Endodermal cell (in vitro differentiated cells): Measurements from ENCODE around the gene CDKN1C. TPM values are rescaled to one million over a fixed set of nuclear protein-coding genes. Genes with fewer than 3 reads are reported as not detected.
A peak's percentile ranks its signal among the peaks of the same experiment; 100 is the strongest.

ENCODE experiments used
- DNase-seq: peaks from one replicate; pipeline ENCODE4 v3.0.0-alpha.2; 2017
- H3K27ac ChIP-seq: 2 replicates; pipeline ENCODE4 v1.5.1; 2013; ENCODE audit warnings: mild to moderate bottlenecking, low read depth, low read length, moderate library complexity
- H3K27me3 ChIP-seq: 2 replicates; pipeline ENCODE4 v1.6.1; 2013; ENCODE audit warnings: mild to moderate bottlenecking, low read length, moderate library complexity; ENCODE audit not compliant: insufficient read depth, control insufficient read depth, poor library complexity, severe bottlenecking
- H3K36me3 ChIP-seq: 2 replicates; pipeline ENCODE4 v1.7.0; 2013; ENCODE audit warnings: mild to moderate bottlenecking, low read length, moderate library complexity; ENCODE audit not compliant: control insufficient read depth, insufficient read depth
- H3K4me1 ChIP-seq: one replicate; pipeline ENCODE4 v1.7.0; 2013; ENCODE audit warnings: low read length; ENCODE audit not compliant: control insufficient read depth, insufficient read depth
- H3K4me3 ChIP-seq: 2 replicates; pipeline ENCODE4 v1.5.1; 2013; ENCODE audit warnings: mild to moderate bottlenecking, low read length, moderate library complexity
- H3K9ac ChIP-seq: 2 replicates; pipeline ENCODE4 v1.6.1; 2013; ENCODE audit warnings: mild to moderate bottlenecking, low read length, moderate library complexity; ENCODE audit not compliant: poor library complexity, severe bottlenecking; ENCODE audit errors: extremely low read depth
- H3K9me3 ChIP-seq: 2 replicates; pipeline ENCODE4 v1.6.1; 2013; ENCODE audit warnings: mild to moderate bottlenecking, low read length, moderate library complexity; ENCODE audit not compliant: control insufficient read depth
- H3K27ac Mint-ChIP-seq: 2 replicates; pipeline ENCODE4 v1.8.0; 2020; ENCODE audit warnings: mixed read lengths
- H3K27me3 Mint-ChIP-seq: 2 replicates; pipeline ENCODE4 v1.8.0; 2021; ENCODE audit warnings: mild to moderate bottlenecking, mixed read lengths; ENCODE audit not compliant: insufficient read depth
- H3K36me3 Mint-ChIP-seq: 2 replicates; pipeline ENCODE4 v1.8.0; 2020; ENCODE audit warnings: low read depth, mixed read lengths
- H3K4me1 Mint-ChIP-seq: 2 replicates; pipeline ENCODE4 v1.8.0; 2020; ENCODE audit warnings: mixed read lengths
- H3K4me3 Mint-ChIP-seq: 2 replicates; pipeline ENCODE4 v1.8.0; 2020; ENCODE audit warnings: mild to moderate bottlenecking, moderate library complexity, mixed read lengths
- H3K9me3 Mint-ChIP-seq: 2 replicates; pipeline ENCODE4 v1.8.0; 2020; ENCODE audit warnings: mild to moderate bottlenecking, mixed read lengths
- WGBS, 2 experiments: methylation state at CpG; one replicate each; pipeline versions ENCODE4 v1.1.5 to v1.1.7; 2013; ENCODE audit warnings: missing lambda C conversion rate in 2 of 2, mixed read lengths in 1 of 2; ENCODE audit not compliant: insufficient coverage in 1 of 2, insufficient read length in 1 of 2; 5-methylcytosine and 5-hydroxymethylcytosine counted together
- total RNA-seq, 2 donors: library from RNA; stranded (reverse); fragmentation: NEBNext Ultra II Directional in 1 of 2; extraction: Animal tissue kit (Norgen Biotek cat#: 25700) in 1 of 2; gene quantifications; 2 replicates in 1 of 2; 3 replicates in 1 of 2; pipeline ENCODE4 v1.2.1, GENCODE V29; 2021
- TF ChIP-seq, protein P1 (sequence below): fragments of 200-600 bp; sonication (generic); conservative IDR thresholded peaks from 2 replicates; pipeline ENCODE4 v1.5.0; 2021; ENCODE audit warnings: antibody characterized with exemption, mild to moderate bottlenecking

Gene CDKN1C
- total RNA-seq, 2 donors from 2014 or later, result 37.6 to 60.9 TPM

DNA sequence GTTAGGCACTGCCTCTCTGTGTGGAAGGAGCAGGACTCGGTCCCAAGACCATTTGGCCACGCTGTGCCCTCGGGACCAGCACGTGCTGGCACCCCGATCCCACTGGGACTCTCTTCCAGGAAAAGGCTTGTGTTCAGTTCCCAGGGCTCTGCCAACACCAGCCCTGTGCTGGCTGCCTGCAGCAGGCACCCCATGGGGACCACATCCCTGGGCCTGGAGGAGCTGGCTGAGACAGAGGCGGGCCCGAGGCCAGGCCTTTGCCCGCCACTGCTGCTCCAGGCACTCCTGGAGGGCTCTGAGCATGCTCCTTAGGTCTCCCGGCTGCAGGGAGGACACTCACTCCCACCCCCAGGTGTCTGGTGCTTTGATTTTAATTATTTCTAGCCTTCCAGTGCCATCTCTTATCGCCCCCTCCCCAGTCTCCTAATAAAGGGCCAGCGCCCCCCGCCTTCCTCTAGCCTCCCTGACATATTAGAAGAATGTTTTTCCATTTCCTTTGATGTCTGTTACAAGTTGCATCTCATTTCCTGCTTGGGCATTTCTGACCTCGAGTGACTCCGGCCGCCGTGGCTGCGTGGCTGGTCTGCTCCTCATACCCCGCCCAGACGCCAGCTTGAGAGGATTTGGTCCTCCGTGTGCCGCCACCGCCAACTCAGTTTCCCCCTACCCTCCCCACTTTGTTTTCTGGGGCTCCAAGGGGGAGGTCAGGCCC lies 14.4 kb downstream of the CDKN1C start:
- H3K9me3 ChIP-seq, result peaks cover 6% of the 10 kb centered on the region
- no peaks in the 10 kb centered on the region for H3K36me3 Mint-ChIP-seq
- TF ChIP-seq, protein P1, sequence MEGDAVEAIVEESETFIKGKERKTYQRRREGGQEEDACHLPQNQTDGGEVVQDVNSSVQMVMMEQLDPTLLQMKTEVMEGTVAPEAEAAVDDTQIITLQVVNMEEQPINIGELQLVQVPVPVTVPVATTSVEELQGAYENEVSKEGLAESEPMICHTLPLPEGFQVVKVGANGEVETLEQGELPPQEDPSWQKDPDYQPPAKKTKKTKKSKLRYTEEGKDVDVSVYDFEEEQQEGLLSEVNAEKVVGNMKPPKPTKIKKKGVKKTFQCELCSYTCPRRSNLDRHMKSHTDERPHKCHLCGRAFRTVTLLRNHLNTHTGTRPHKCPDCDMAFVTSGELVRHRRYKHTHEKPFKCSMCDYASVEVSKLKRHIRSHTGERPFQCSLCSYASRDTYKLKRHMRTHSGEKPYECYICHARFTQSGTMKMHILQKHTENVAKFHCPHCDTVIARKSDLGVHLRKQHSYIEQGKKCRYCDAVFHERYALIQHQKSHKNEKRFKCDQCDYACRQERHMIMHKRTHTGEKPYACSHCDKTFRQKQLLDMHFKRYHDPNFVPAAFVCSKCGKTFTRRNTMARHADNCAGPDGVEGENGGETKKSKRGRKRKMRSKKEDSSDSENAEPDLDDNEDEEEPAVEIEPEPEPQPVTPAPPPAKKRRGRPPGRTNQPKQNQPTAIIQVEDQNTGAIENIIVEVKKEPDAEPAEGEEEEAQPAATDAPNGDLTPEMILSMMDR, result no peak
- 65 to 80% methylated on average over 14 to 22 of the region's 22 CpGs for WGBS, 2 experiments
- H3K4me3 Mint-ChIP-seq, result no peak overlapping the region
- DNase-seq, result no peak
- no peaks in the 10 kb centered on the region for H3K4me1 Mint-ChIP-seq
- no peaks in the 10 kb centered on the region for H3K4me1 ChIP-seq
- peaks cover 71% of the 10 kb centered on the region for H3K27me3 ChIP-seq
- H3K27me3 Mint-ChIP-seq, result peaks cover 83% of the 10 kb centered on the region
- H3K36me3 ChIP-seq, result no peaks in the 10 kb centered on the region
- H3K9me3 Mint-ChIP-seq, result peaks cover 12% of the 10 kb centered on the region
- H3K27ac ChIP-seq, result no peak overlapping the region
- no peak overlapping the region for H3K27ac Mint-ChIP-seq
- H3K9ac ChIP-seq, result no peak overlapping the region
- no peak overlapping the region for H3K4me3 ChIP-seq

DNA sequence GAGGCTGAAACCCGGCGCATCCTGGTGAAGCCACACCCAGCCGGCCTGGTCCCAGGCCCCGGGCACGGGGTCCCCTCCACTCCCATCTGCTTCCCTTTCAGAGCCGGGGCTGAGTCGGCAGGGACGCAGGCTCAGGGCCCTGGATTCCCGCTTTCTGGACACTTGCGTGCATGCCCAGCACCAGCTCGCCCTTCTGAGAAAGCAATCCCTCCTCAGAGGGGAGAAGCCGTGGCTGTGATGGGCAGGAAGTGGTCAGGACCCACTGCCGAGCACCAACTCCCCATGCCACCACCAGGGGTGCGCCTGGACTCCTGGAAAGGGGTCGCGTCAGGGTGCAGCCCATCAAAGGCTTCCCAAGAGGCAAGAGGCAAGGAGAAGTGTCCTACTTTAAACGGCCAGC lies 15.1 kb downstream of the CDKN1C start:
- no peak overlapping the region for H3K4me3 ChIP-seq
- peaks cover 82% of the 10 kb centered on the region for H3K27me3 Mint-ChIP-seq
- peaks cover 75% of the 10 kb centered on the region for H3K27me3 ChIP-seq
- peaks cover 12% of the 10 kb centered on the region for H3K9me3 Mint-ChIP-seq
- H3K4me1 Mint-ChIP-seq, result no peaks in the 10 kb centered on the region
- 74 to 91% methylated on average over 11 to 17 of the region's 17 CpGs for WGBS, 2 experiments
- TF ChIP-seq, protein P1, result peak; percentile 54
- peaks cover 6% of the 10 kb centered on the region for H3K9me3 ChIP-seq
- no peaks in the 10 kb centered on the region for H3K4me1 ChIP-seq
- H3K4me3 Mint-ChIP-seq, result no peak overlapping the region
- H3K27ac Mint-ChIP-seq, result no peak overlapping the region
- H3K9ac ChIP-seq, result no peak overlapping the region
- no peak for DNase-seq
- no peaks in the 10 kb centered on the region for H3K36me3 ChIP-seq
- no peak overlapping the region for H3K27ac ChIP-seq
- no peaks in the 10 kb centered on the region for H3K36me3 Mint-ChIP-seq

DNA sequence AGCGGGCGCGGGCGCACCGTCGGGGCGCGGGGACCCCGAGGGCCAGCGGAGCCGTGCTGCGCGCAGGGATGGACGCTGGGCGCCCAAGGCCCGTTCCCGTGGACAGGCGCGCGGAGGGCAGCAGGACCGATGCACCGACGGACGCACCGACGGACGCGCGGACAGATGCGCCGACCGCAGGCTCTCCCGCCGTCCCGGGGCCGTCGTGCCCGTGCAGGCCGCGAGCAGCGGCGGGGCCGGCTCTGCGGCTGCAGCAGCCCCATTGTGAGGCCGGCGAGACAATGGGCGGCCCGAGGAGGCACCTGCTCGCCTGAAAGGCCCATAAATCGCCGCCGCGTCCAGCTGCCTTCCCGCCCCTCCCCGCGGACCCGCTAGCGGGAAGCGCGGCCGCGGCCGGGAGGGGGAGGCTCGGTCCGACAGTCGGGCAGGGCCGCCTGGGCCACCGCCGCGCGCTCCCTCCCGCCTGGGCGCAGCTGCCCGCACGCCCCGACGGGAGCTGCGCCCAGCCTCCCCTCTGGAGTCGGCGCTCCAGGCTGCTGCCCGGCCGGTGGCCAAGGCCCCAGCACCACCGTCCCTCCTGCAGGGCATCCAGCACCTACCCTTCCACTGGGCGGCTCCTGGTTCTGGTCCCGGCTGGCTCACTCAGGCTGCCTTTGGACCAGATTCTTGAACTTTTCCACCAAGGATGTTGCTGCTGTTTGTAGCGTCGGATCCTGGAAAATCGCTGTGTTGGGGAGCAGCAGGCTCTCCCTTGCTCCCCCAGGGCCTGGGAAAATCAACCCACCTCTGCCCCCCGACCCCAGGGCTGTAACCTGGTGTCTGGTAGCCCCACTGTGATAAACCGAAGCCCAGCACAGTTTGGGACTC lies 15.8 kb downstream of the CDKN1C start:
- peaks cover 6% of the 10 kb centered on the region for H3K9me3 ChIP-seq
- H3K4me1 Mint-ChIP-seq, result no peaks in the 10 kb centered on the region
- peak overlapping the region; percentile 95 for H3K27ac ChIP-seq
- peaks cover 81% of the 10 kb centered on the region for H3K27me3 ChIP-seq
- no peaks in the 10 kb centered on the region for H3K36me3 ChIP-seq
- H3K27me3 Mint-ChIP-seq, result peaks cover 80% of the 10 kb centered on the region
- no peaks in the 10 kb centered on the region for H3K4me1 ChIP-seq
- H3K36me3 Mint-ChIP-seq, result no peaks in the 10 kb centered on the region
- no peak overlapping the region for H3K9ac ChIP-seq
- no peak for DNase-seq
- no peak overlapping the region for H3K4me3 ChIP-seq
- 21 to 30% methylated on average over 54 to 90 of the region's 90 CpGs for WGBS, 2 experiments
- no peak overlapping the region for H3K27ac Mint-ChIP-seq
- H3K9me3 Mint-ChIP-seq, result peaks cover 12% of the 10 kb centered on the region
- no peak overlapping the region for H3K4me3 Mint-ChIP-seq
- TF ChIP-seq, protein P1, result no peak
